Spinal cord (tissue), 10 donors: ENCODE measurements around the gene ABCA13. TPM values are rescaled to one million over a fixed set of nuclear protein-coding genes. Genes with fewer than 3 reads are reported as not detected.

Experiments used
- DNase-seq, 6 donors: peaks; one replicate each; pipeline versions ENCODE4 v3.0.0 to v3.0.0-alpha.2; 2013 to 2015; ENCODE audit warnings: low spot score in 6 of 6, low read depth in 4 of 6
- H3K27ac ChIP-seq: one replicate; pipeline ENCODE4 v1.5.1; 2013; ENCODE audit warnings: low read depth, low read length, control low read depth
- H3K27me3 ChIP-seq: one replicate; pipeline ENCODE4 v1.6.1; 2013; ENCODE audit warnings: low read length; ENCODE audit not compliant: control insufficient read depth, insufficient read depth
- H3K36me3 ChIP-seq: one replicate; pipeline ENCODE4 v1.6.1; 2013; ENCODE audit warnings: low read length; ENCODE audit not compliant: control insufficient read depth, insufficient read depth
- H3K4me1 ChIP-seq: one replicate; pipeline ENCODE4 v1.6.1; 2013; ENCODE audit warnings: low read length; ENCODE audit not compliant: control insufficient read depth, insufficient read depth
- H3K4me3 ChIP-seq: one replicate; pipeline ENCODE4 v1.5.1; 2013; ENCODE audit warnings: low read depth, low read length, control low read depth
- H3K9me3 ChIP-seq: one replicate; pipeline ENCODE4 v1.6.1; 2013; ENCODE audit warnings: low read length; ENCODE audit not compliant: control insufficient read depth, insufficient read depth
- WGBS: methylation state at CpG from one replicate; pipeline ENCODE4 v1.1.5; 2013; ENCODE audit warnings: missing lambda C conversion rate; ENCODE audit not compliant: insufficient coverage; 5-methylcytosine and 5-hydroxymethylcytosine counted together
- polyA plus RNA-seq, 2 donors: library from polyadenylated mRNA; unstranded; fragments of 120-200 nt; gene quantifications; one replicate each; pipeline ENCODE4 v1.2.1, GENCODE V29; 2013; ENCODE audit not compliant: insufficient read length in 2 of 2
- total RNA-seq, 2 donors: library from RNA; depleted of rRNA in 1 of 2; stranded (reverse); fragments of 120-200 nt in 1 of 2; fragments of >200 nt in 1 of 2; gene quantifications; one replicate each; pipeline versions ENCODE4 v1.2.3 to v1.2.4, GENCODE V29; 2013 to 2014
- donor health status: healthy.

Gene ABCA13
- total and polyA plus RNA-seq, 4 donors, result 0.33 to 5.8 (median 0.72) TPM

GRCh38 chr7:48540746-48541145 lies 369.5 kb downstream of the ABCA13 start:
- Histone ChIP-seq H3K27me3 (no peaks in the 10 kb centered on the region), H3K4me1 (no peaks in the 10 kb centered on the region), H3K27ac (no peak overlapping the region), H3K4me3 (no peak overlapping the region), H3K9me3 (peaks cover 1% of the 10 kb centered on the region), H3K36me3 (no peaks in the 10 kb centered on the region)
- no CpG with 5 or more reads among the region's 1 CpG for WGBS
- no peak for DNase-seq

- Histone ChIP-seq H3K36me3 (no peaks in the 10 kb centered on the region), H3K27me3 (no peaks in the 10 kb centered on the region), H3K9me3 (no peaks in the 10 kb centered on the region), H3K4me1 (no peaks in the 10 kb centered on the region), H3K4me3 (no peak overlapping the region), H3K27ac (no peak overlapping the region)
- WGBS, result 86% methylated on average over 1 of the region's 2 CpGs
- DNase-seq, result no peak
These were observed 377.4 kb downstream of the ABCA13 start for GRCh38 chr7:48548667-48549066.

GRCh38 chr7:48551652-48552051 lies 380.4 kb downstream of the ABCA13 start:
- Histone ChIP-seq H3K27me3 (no peaks in the 10 kb centered on the region), H3K4me3 (no peak overlapping the region), H3K36me3 (no peaks in the 10 kb centered on the region), H3K27ac (no peak overlapping the region), H3K9me3 (peaks cover 2% of the 10 kb centered on the region), H3K4me1 (no peaks in the 10 kb centered on the region)
- DNase-seq, result peak in 2 of 6 donors; percentile 9 to 18

DNA sequence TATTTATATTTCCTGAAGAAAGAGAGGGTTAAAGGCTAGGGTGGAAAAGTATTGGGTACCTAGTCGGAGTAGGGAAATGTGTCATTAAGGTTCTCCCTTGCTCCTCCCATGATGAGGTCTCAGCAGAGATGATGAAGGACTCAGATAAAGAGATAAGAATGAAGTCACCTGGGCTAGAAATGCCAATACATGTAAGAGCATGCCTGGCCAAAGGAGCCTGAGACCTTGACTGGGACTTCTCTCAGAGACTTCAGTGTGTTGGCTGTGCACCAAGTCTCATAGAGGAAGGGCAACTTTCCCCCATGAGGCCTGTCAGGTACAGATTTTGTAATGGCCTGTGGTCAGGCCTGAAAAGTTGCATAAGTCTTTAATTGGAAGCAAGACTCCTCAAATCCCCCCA lies 392.1 kb downstream of the ABCA13 start:
- H3K4me1 ChIP-seq, result no peaks in the 10 kb centered on the region
- H3K27me3 ChIP-seq, result no peaks in the 10 kb centered on the region
- no peak overlapping the region for H3K27ac ChIP-seq
- H3K9me3 ChIP-seq, result no peaks in the 10 kb centered on the region
- WGBS, result 92% methylated on average over 1 of the region's 1 CpG
- no peaks in the 10 kb centered on the region for H3K36me3 ChIP-seq
- no peak for DNase-seq
- H3K4me3 ChIP-seq, result no peak overlapping the region

- Histone ChIP-seq H3K4me3 (no peak overlapping the region), H3K27ac (no peak overlapping the region), H3K27me3 (no peaks in the 10 kb centered on the region), H3K9me3 (peaks cover 3% of the 10 kb centered on the region), H3K36me3 (no peaks in the 10 kb centered on the region), H3K4me1 (no peaks in the 10 kb centered on the region)
- DNase-seq, result no peak
- no CpG with 5 or more reads among the region's 2 CpGs for WGBS
These were observed 404.3 kb downstream of the ABCA13 start for GRCh38 chr7:48575516-48575915.

- no peaks in the 10 kb centered on the region for H3K4me1 ChIP-seq
- H3K9me3 ChIP-seq, result no peaks in the 10 kb centered on the region
- no peak for DNase-seq
- no peak overlapping the region for H3K27ac ChIP-seq
- no peaks in the 10 kb centered on the region for H3K36me3 ChIP-seq
- no peak overlapping the region for H3K4me3 ChIP-seq
- no peaks in the 10 kb centered on the region for H3K27me3 ChIP-seq
These were observed 416.2 kb downstream of the ABCA13 start for GRCh38 chr7:48587475-48587874.

- DNase-seq, result no peak
- Histone ChIP-seq H3K36me3 (no peaks in the 10 kb centered on the region), H3K27ac (no peak overlapping the region), H3K4me1 (no peaks in the 10 kb centered on the region), H3K9me3 (no peaks in the 10 kb centered on the region), H3K4me3 (no peak overlapping the region), H3K27me3 (no peaks in the 10 kb centered on the region)
- WGBS, result no CpG with 5 or more reads among the region's 2 CpGs
These were observed 423.1 kb downstream of the ABCA13 start for GRCh38 chr7:48594349-48594748.

- Histone ChIP-seq H3K4me3 (no peak overlapping the region), H3K36me3 (no peaks in the 10 kb centered on the region), H3K27me3 (no peaks in the 10 kb centered on the region), H3K9me3 (no peaks in the 10 kb centered on the region), H3K4me1 (no peaks in the 10 kb centered on the region), H3K27ac (no peak overlapping the region)
- peak in 1 of 6 donors; percentile 70 for DNase-seq
- WGBS, result 75% methylated on average over 2 of the region's 5 CpGs
These were observed 424.5 kb downstream of the ABCA13 start for GRCh38 chr7:48595756-48596155.

GRCh38 chr7:48610705-48611104 lies 439.4 kb downstream of the ABCA13 start:
- no peak for DNase-seq
- no peak overlapping the region for H3K27ac ChIP-seq
- H3K4me3 ChIP-seq, result no peak overlapping the region
- H3K9me3 ChIP-seq, result no peaks in the 10 kb centered on the region
- H3K4me1 ChIP-seq, result no peaks in the 10 kb centered on the region
- WGBS, result 77% methylated on average over 2 of the region's 2 CpGs
- H3K27me3 ChIP-seq, result no peaks in the 10 kb centered on the region
- no peaks in the 10 kb centered on the region for H3K36me3 ChIP-seq

DNA sequence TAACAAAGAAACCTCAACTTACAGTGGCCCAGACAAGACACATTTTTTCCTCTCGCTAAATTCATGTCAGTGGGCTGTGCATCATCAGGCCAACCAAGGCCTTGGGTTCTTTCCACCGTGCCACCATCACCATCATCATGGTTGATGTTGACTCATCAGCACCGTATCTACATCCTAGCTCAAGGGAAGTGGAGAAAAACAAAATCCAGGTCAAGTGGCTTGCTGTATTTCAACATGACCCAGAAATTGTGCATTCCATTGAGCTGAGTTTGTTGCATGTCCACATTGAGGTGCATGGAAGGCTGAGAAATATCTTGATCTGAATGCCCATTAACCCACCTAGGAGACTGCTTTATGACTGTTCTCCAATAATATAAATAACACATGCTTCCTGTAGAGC lies 440.7 kb downstream of the ABCA13 start:
- 100% methylated on average over 2 of the region's 3 CpGs for WGBS
- Histone ChIP-seq H3K9me3 (no peaks in the 10 kb centered on the region), H3K27ac (no peak overlapping the region), H3K4me3 (no peak overlapping the region), H3K27me3 (no peaks in the 10 kb centered on the region), H3K4me1 (no peaks in the 10 kb centered on the region), H3K36me3 (no peaks in the 10 kb centered on the region)
- no peak for DNase-seq
